Measurements from ENCODE around the gene ALK. TPM values are rescaled to one million over a fixed set of nuclear protein-coding genes. Genes with fewer than 3 reads are reported as not detected.

ALK gene
- total RNA-seq, 2 donors from 2014 or later = 0.13 to 0.46 TPM

GRCh38 chr2:29440921-29441623 lies 480.3 kb downstream of the ALK start:
- H3K27me3 Mint-ChIP-seq (ENCODE audit: insufficient read depth) = no peaks in the 10 kb centered on the region
- H3K36me3 ChIP-seq (ENCODE audit: control insufficient read depth, insufficient read depth, low read length) = no peaks in the 10 kb centered on the region

GRCh38 chr2:29433920-29434319 lies 487.5 kb downstream of the ALK start:
- WGBS, 2 experiments (ENCODE audit: insufficient coverage in 1 of 2, insufficient read length in 1 of 2) = 97% methylated on average over 2 of the region's 3 CpGs; no CpG with 5 or more reads in 1 of the 2 experiments
- no peak for DNase-seq
- H3K27me3 ChIP-seq (ENCODE audit: control insufficient read depth, insufficient read depth, low read length, poor library complexity, severe bottlenecking) = no peaks in the 10 kb centered on the region
- H3K9me3 ChIP-seq (ENCODE audit: control insufficient read depth, low read length) = no peaks in the 10 kb centered on the region
- Mint-ChIP-seq H3K36me3 (ENCODE audit: low read depth) (no peaks in the 10 kb centered on the region), H3K27ac (no peak overlapping the region), H3K27me3 (ENCODE audit: insufficient read depth) (no peaks in the 10 kb centered on the region), H3K4me3 (no peak overlapping the region), H3K4me1 (no peaks in the 10 kb centered on the region), H3K9me3 (no peaks in the 10 kb centered on the region)
- no peak overlapping the region for H3K27ac ChIP-seq (ENCODE audit: low read depth, low read length)
- H3K4me1 ChIP-seq (ENCODE audit: control insufficient read depth, insufficient read depth, low read length) = no peaks in the 10 kb centered on the region
- no peak overlapping the region for H3K9ac ChIP-seq (ENCODE audit: extremely low read depth, low read length, poor library complexity, severe bottlenecking)
- TF ChIP-seq, protein P1, sequence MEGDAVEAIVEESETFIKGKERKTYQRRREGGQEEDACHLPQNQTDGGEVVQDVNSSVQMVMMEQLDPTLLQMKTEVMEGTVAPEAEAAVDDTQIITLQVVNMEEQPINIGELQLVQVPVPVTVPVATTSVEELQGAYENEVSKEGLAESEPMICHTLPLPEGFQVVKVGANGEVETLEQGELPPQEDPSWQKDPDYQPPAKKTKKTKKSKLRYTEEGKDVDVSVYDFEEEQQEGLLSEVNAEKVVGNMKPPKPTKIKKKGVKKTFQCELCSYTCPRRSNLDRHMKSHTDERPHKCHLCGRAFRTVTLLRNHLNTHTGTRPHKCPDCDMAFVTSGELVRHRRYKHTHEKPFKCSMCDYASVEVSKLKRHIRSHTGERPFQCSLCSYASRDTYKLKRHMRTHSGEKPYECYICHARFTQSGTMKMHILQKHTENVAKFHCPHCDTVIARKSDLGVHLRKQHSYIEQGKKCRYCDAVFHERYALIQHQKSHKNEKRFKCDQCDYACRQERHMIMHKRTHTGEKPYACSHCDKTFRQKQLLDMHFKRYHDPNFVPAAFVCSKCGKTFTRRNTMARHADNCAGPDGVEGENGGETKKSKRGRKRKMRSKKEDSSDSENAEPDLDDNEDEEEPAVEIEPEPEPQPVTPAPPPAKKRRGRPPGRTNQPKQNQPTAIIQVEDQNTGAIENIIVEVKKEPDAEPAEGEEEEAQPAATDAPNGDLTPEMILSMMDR (conservative IDR thresholded peaks at IDR 0.05) = no peak
- H3K4me3 ChIP-seq (ENCODE audit: low read length) = no peak overlapping the region
- H3K36me3 ChIP-seq (ENCODE audit: control insufficient read depth, insufficient read depth, low read length) = no peaks in the 10 kb centered on the region

More at GRCh38 chr2:29440921-29441623, 480.3 kb downstream of the ALK start:
- no peaks in the 10 kb centered on the region for H3K4me1 ChIP-seq (ENCODE audit: control insufficient read depth, insufficient read depth, low read length)
- no peak overlapping the region for H3K9ac ChIP-seq (ENCODE audit: extremely low read depth, low read length, poor library complexity, severe bottlenecking)
- no peaks in the 10 kb centered on the region for H3K36me3 Mint-ChIP-seq (ENCODE audit: low read depth)
- WGBS, 2 experiments (ENCODE audit: insufficient coverage in 1 of 2, insufficient read length in 1 of 2) = 85 to 92% methylated on average over 4 to 6 of the region's 6 CpGs
- no peaks in the 10 kb centered on the region for H3K4me1 Mint-ChIP-seq
- no peak overlapping the region for H3K4me3 ChIP-seq (ENCODE audit: low read length)
- H3K9me3 Mint-ChIP-seq = no peaks in the 10 kb centered on the region
- no peaks in the 10 kb centered on the region for H3K9me3 ChIP-seq (ENCODE audit: control insufficient read depth, low read length)
- no peak overlapping the region for H3K4me3 Mint-ChIP-seq
- TF ChIP-seq, protein P1 (conservative IDR thresholded peaks at IDR 0.05) = no peak
- H3K27ac Mint-ChIP-seq = no peak overlapping the region
- no peak overlapping the region for H3K27ac ChIP-seq (ENCODE audit: low read depth, low read length)
- DNase-seq = no peak
- no peaks in the 10 kb centered on the region for H3K27me3 ChIP-seq (ENCODE audit: control insufficient read depth, insufficient read depth, low read length, poor library complexity, severe bottlenecking)

GRCh38 chr2:29433128-29433527 lies 488.3 kb downstream of the ALK start:
- no peaks in the 10 kb centered on the region for H3K27me3 Mint-ChIP-seq (ENCODE audit: insufficient read depth)
- no peak overlapping the region for H3K4me3 Mint-ChIP-seq

More at GRCh38 chr2:29433128-29433527, 488.3 kb downstream of the ALK start:
- Histone ChIP-seq H3K9me3 (ENCODE audit: control insufficient read depth, low read length) (no peaks in the 10 kb centered on the region), H3K27ac (ENCODE audit: low read depth, low read length) (no peak overlapping the region), H3K27me3 (ENCODE audit: control insufficient read depth, insufficient read depth, low read length, poor library complexity, severe bottlenecking) (no peaks in the 10 kb centered on the region), H3K36me3 (ENCODE audit: control insufficient read depth, insufficient read depth, low read length) (no peaks in the 10 kb centered on the region), H3K9ac (ENCODE audit: extremely low read depth, low read length, poor library complexity, severe bottlenecking) (no peak overlapping the region), H3K4me3 (ENCODE audit: low read length) (no peak overlapping the region), H3K4me1 (ENCODE audit: control insufficient read depth, insufficient read depth, low read length) (no peaks in the 10 kb centered on the region)
- H3K9me3 Mint-ChIP-seq = no peaks in the 10 kb centered on the region
- TF ChIP-seq, protein P1 (conservative IDR thresholded peaks at IDR 0.05) = no peak
- DNase-seq = no peak
- WGBS, 2 experiments (ENCODE audit: insufficient coverage in 1 of 2, insufficient read length in 1 of 2) = 82 to 91% methylated on average over 2 of the region's 2 CpGs
- H3K36me3 Mint-ChIP-seq (ENCODE audit: low read depth) = no peaks in the 10 kb centered on the region
- no peaks in the 10 kb centered on the region for H3K4me1 Mint-ChIP-seq
- no peak overlapping the region for H3K27ac Mint-ChIP-seq
